GM18526 (cell line): Measurements from ENCODE around the gene PABPC1L.

ENCODE experiments used
- POLR2A ChIP-seq: IDR thresholded peaks from 3 replicates; pipeline ENCODE4 v1.6.1; 2011; ENCODE audit not compliant: insufficient read length; ENCODE audit errors: extremely low read depth

The PABPC1L gene

DNA sequence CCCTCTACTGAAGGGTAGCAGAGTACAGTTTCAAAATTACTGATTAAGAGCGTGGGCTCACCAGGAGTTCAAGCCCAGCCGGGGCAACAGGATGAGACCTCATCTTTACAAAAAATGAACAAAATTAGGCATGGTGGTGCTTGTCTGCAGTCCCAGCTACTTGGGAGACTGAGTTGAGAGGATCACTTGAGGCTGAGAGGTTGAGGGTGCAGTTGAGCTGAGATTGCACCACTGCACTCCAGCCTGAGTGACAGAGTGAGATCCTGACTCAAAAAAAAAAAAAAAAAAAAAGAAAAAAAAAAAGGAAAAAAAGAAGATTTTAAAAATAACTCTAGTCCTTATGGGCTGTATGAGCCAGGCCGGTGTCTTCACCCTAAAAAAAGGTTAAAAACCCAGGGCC, 18.7 kb downstream of the PABPC1L start:
- no peak for TF ChIP-seq POLR2A

DNA sequence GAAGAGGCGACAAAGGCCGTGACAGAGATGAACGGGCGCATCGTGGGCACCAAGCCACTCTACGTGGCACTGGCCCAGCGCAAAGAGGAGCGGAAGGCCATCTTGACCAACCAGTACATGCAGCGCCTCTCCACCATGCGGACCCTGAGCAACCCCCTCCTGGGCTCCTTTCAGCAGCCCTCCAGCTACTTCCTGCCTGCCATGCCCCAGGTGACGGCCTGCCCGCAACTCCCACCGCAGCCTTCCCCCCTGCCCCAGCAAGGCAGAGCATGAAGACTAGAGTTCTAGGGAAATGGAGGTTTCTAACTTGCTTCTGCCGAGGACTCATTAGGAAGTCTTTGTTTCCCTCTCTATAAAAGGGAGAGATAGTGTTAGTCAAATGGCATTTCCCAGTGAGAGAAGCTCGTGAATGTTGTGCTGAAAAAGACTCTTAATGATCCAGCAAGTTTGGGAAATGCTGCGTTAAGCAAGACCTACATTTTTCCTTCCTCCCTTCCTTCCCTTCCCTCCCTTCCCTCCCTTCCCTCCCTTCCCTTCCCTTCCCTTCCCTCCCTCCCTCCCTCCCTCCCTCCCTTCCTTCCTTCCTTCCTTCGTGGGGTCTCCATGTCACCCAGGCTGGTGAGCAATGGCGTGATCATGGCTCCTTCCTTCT, 20.8 kb downstream of the PABPC1L start:
- TF ChIP-seq POLR2A, result no peak

DNA sequence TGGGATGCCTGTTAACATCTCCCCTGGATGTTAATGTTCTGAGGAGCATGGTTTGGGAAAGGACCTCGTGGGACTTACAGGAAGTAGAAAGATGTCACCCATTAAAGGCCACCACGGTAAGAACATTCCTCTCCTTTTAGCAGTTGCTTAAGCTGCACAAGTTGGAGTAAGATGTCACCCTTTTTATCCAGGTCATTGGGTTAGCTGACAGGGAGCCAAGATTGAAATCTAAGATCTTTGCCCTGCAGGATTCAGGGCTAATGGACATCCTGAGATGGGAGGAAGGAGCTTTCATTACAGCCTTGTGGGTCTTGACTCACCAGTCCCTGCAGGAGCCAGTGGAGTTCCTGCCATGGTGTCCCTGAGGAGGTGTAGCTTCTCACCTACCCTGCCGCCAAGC, 22.1 kb downstream of the PABPC1L start:
- TF ChIP-seq POLR2A, result no peak

- no peak for TF ChIP-seq POLR2A
These were observed 23.1 kb downstream of the PABPC1L start for GRCh38 chr20:44932916-44933315.

DNA sequence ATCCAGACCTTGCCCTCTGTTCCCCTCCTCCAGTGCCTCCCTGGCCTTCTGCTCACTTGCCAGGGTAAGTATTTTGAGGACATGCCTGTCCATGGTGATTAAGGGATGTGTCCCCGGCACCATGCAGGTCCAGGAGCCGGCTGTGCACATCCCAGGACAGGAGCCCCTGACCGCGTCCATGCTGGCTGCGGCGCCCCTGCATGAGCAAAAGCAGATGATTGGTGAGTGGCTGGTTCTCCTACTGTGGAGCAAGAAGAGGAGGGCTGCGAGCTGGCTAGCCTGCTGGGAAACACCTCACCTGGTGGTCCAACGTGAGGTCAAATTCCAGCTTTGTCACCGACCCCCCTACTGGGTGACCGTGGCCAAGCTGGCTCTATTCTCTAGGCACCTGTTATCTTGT, 26.6 kb downstream of the PABPC1L start:
- TF ChIP-seq POLR2A, result no peak

DNA sequence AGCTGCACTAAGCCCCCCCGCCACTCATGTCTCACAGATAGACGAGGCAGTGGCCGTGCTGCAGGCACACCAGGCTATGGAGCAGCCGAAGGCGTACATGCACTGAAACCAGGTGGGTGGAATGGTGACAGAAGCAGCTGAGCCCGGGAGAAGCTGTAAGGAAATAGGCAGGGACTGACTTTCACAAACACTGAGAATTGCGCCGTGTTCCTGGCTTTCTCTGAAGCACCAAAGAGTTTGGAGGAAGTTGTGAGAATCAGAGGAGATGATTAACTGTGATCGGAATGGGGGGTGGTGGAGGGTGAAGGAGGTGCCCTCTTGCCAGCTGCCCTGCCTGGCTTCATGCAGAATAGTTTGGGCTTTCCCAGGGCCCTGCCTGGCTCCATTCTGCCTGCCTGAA, 28.8 kb downstream of the PABPC1L start:
- TF ChIP-seq POLR2A, result no peak

- no peak for TF ChIP-seq POLR2A
These were observed 31.3 kb downstream of the PABPC1L start for GRCh38 chr20:44941120-44941691.

DNA sequence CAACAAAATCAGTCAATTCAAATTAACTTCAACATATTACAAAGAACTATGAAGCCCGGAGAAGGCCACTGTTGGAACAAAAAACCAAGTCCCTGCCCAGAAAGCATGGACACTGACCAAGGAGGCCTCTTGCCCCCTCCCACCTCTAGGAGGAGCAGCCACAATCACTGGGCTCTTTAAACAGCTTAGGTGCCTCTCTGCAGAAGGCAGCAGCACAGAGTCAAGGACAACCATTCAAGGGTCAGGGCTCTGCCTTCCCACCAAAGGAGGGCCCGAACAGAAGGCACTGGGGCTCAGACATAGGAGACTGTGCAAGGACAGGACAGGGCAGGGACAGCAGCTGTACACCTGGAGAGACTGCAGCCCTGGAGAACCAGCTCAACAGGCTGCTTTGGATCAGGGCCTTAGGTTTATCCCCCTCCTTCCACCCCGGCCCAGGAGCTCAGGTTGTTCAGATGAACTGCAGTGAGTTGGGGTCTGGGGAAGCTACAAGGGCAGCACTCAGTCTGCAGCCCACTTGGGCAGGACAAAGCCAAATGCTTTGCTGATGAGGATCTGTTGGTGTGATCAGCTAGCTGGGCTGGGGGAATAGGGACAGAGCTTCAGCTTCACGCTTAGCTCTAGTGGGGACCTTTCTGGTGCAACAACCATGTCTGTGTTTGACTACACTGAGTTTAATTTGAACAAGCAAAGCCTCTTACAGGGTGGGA, 32.6 kb downstream of the PABPC1L start:
- TF ChIP-seq POLR2A, result no peak

DNA sequence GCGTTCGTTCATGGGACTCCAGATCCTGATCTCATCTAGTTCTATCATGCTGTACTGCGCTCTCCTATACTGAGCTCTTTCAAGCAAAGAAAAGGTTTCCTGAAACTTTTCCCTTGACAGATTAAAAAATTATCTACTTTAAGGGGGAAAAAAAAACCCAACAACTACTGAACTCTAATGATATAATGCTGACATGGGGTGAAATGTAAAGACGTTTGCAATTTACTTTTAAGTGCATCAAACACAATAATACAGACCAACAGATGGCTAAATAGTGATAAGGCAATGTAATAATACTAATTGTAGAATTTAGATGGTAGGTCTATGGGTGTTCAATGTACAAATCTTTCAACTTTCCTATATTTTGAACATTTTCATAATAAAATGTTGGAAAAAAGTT, 34.0 kb downstream of the PABPC1L start:
- TF ChIP-seq POLR2A, result no peak

DNA sequence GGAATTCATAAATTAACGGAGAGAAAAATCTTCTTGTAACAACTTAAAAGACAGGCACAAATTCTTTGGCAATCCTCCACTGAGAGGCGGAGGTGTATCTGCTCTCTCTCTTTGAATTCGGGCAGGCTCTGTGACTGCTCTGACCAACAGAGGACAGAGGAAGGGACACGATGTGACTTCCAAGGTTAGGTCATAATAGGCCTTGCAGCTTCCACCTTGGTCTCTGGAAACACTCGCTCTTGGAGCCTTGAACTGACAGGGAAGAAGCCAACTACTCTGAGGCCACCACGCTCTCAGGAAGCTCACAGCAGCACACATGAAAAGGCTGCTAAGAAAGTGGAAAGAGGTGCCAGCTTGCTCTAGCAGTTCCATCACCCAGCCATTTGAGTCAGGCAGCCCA, 35.4 kb downstream of the PABPC1L start:
- TF ChIP-seq POLR2A, result no peak

GRCh38 chr20:44946271-44946852, 36.5 kb downstream of the PABPC1L start:
- no peak for TF ChIP-seq POLR2A

DNA sequence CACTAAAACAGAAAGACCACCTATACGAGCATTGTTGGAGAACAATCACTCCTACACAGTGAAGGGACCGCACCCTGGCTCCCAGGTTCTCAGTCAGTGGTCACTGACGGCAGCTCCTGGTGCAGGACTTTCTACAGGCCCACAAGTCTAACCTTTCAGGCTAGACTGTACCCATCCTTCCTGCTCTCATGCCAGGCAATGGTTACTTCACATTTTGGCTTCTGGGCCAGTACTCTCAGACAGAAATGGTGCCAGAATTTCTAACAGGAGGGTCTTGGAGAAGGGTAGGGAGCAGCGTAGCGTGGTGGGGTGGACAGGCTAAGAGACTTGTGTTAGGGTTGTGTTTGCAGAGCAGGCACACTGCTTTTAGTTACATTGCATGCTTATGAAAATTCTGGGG, 38.2 kb downstream of the PABPC1L start:
- TF ChIP-seq POLR2A, result no peak

DNA sequence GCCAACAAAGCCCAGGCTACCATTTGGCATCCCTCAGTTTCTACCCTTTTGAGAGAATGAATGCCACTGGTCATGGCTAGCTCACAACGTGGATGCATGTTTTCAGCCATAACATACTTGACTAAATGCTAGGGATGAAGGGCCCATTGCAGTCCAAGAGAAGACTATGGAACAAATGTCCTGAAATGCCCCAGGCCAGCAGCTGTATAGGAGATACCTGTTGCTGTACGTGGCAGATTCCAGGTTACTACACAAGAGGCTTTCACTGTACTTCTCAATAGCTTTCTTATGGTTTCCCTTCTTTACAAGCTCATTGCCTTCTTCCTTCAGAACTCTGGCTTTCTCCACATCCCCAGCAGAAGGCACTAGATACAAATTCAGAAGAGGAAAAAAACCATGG, 38.7 kb downstream of the PABPC1L start:
- no peak for TF ChIP-seq POLR2A

DNA sequence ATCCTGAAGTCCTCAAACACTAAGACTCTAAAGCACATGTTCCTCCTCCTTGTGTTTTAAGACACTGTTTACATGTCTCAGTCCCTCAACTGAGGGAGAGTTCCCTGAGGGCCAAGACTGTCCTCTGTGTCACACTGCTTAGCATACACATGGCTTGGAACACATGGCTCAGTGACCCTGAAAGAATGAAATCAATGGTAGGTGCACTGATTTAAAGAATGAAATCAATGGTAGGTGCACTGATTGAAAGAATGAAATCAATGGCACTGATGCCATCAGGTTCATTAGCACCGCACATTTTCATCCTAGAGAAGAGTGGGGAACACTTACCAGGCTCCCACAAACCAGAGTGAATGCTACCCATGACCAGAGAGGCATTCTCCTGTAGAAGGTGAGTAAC, 40.5 kb downstream of the PABPC1L start:
- no peak for TF ChIP-seq POLR2A

- no peak for TF ChIP-seq POLR2A
These were observed 42.9 kb downstream of the PABPC1L start for GRCh38 chr20:44952731-44953130.

DNA sequence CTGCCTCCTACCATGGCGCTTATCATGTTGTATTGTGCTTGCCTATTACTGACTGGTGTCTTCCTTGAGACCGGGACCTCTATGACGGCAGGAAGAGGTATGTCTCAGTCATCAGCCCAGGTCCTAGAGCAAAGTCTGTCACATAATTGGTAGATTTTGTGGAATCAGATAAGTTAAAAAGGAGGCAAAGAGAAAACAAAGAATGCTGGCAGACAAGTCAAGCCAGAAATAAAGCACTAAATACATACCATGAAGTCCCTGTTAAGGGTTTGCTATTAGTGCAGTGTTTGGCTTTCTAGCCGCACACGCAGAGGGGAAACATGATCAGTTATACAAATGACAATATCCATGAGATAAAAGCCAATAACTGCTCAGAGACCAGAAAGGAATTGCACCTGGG, 44.4 kb downstream of the PABPC1L start:
- no peak for TF ChIP-seq POLR2A
